ENCODE measurements around the gene PTPRT. TPM values are rescaled to one million over a fixed set of nuclear protein-coding genes. Genes with fewer than 3 reads are reported as not detected.

The PTPRT gene
- total RNA-seq, 3 donors from 2014 or later: 0.32 to 6.3 (median 4.9) TPM

GRCh38 chr20:42043921-42044320 lies 1145.8 kb downstream of the PTPRT start:
- Histone ChIP-seq H3K36me3 (no peaks in the 10 kb centered on the region), H3K27me3 (no peaks in the 10 kb centered on the region), H3K4me1 (no peaks in the 10 kb centered on the region), H3K27ac (no peak overlapping the region), H3K9me3 (no peaks in the 10 kb centered on the region), H3K4me3 (no peak overlapping the region)
- DNase-seq (ENCODE audit: low spot score in 2 of 2): no peak
- TF ChIP-seq POLR2AphosphoS5 (IDR thresholded peaks at IDR 0.05): no peak
- no peak for TF ChIP-seq CTCF (IDR thresholded peaks at IDR 0.05)
- no peak for TF ChIP-seq POLR2A (IDR thresholded peaks at IDR 0.05)
- intact Hi-C loops (cut with DNase I; ENCODE audit: low total_unique reads): no loop called here

DNA sequence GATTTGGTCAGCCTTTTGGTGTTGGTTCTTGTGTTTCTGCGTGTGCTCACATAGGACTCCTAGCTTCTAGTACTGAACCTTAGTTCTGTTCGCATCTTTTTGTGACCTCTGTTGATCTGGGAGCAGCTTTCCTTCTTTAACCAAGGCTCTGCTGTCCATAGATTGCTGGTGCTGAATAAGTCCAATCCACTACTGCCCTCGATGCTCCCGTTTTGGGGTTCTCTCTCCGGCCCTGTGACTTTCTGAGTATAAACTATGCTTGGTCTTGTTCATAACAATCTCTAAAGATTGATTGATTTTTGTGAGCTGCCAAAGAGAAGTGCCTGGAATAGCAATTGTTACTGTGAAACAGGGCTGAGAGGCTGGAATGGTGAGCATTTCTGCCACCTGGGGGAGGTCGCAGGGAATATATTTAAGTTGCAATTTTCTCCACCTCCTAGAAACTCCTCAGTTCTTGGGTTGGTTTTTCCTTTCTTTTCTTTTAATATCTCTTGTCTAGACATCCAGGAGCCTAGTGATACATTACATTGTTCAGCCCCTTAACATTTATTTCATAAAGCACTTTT lies 1148.6 kb downstream of the PTPRT start:
- intact Hi-C loops (cut with DNase I; ENCODE audit: low total_unique reads): no loop called here
- DNase-seq (ENCODE audit: low spot score in 2 of 2): no peak
- no peak overlapping the region for H3K27ac ChIP-seq

DNA sequence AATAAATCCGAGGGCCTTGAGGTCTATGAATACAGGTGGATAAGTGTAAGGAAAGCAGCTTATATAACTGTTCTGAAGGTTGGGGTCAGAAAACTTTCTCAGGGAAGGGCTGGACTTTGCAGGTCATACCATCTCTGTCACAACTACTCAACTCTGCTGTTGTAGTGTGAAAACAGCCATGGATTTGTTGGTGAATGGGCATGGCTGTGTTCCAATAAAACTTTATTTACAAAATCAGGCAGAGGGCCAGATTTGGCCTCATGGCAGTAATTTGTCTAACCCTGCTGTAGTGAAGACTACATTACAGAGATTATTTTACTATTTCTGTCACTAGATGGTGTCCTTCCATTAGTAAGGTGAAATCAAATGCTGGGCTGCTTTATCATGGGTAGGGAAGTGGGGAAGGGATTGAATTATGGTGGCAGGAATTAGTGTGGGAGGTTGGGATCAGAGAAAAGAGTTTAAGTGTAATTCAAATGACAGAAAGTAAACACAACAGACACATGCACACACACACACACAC lies 1161.9 kb downstream of the PTPRT start:
- no peaks in the 10 kb centered on the region for H3K36me3 ChIP-seq
- H3K4me3 ChIP-seq: no peak overlapping the region
- no peak for TF ChIP-seq POLR2A (IDR thresholded peaks at IDR 0.05)
- no peak for TF ChIP-seq CTCF (IDR thresholded peaks at IDR 0.05)
- TF ChIP-seq POLR2AphosphoS5 (IDR thresholded peaks at IDR 0.05): no peak
- H3K27ac ChIP-seq: no peak overlapping the region
- intact Hi-C loops (cut with DNase I; ENCODE audit: low total_unique reads): no loop called here
- no peaks in the 10 kb centered on the region for H3K9me3 ChIP-seq
- H3K27me3 ChIP-seq: peaks cover 0 to 7% of the 10 kb centered on the region in 2 donors
- no peaks in the 10 kb centered on the region for H3K4me1 ChIP-seq
- no peak for DNase-seq (ENCODE audit: low spot score in 2 of 2)

More for the DNA sequence above, 1148.6 kb downstream of the PTPRT start:
- Histone ChIP-seq H3K36me3 (no peaks in the 10 kb centered on the region), H3K27me3 (no peaks in the 10 kb centered on the region), H3K9me3 (no peaks in the 10 kb centered on the region), H3K4me1 (no peaks in the 10 kb centered on the region), H3K4me3 (no peak overlapping the region)
- TF ChIP-seq POLR2A (IDR thresholded peaks at IDR 0.05) (no peak), POLR2AphosphoS5 (IDR thresholded peaks at IDR 0.05) (no peak), CTCF (IDR thresholded peaks at IDR 0.05) (no peak)

DNA sequence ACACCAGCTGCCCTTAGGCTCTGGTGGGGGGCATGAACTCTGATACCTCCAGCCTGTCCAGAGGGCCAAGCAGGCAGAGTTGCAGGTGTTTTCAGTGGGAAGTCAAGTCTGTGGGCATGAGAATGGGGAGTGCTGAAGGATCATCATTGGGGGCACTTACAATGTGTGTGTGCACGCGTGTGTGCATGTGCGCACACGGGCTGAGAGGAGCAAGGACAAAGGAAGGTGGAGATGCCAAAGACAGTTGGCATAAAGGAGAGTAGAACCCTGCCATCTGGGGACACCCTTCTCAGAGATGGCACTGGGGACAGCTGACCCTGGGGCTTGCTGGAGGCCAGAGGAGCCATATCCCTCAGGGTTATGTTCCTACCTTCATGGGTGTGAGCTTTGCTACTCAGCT lies 1163.1 kb downstream of the PTPRT start:
- no peak overlapping the region for H3K4me3 ChIP-seq
- no peak for DNase-seq (ENCODE audit: low spot score in 2 of 2)
- no peak for TF ChIP-seq CTCF (IDR thresholded peaks at IDR 0.05)
- TF ChIP-seq POLR2A (IDR thresholded peaks at IDR 0.05): no peak
- TF ChIP-seq POLR2AphosphoS5 (IDR thresholded peaks at IDR 0.05): no peak
- peaks cover 0 to 7% of the 10 kb centered on the region in 2 donors for H3K27me3 ChIP-seq
- no peak overlapping the region for H3K27ac ChIP-seq
- intact Hi-C loops (cut with DNase I; ENCODE audit: low total_unique reads): no loop called here
- no peaks in the 10 kb centered on the region for H3K4me1 ChIP-seq
- no peaks in the 10 kb centered on the region for H3K36me3 ChIP-seq
- H3K9me3 ChIP-seq: no peaks in the 10 kb centered on the region

GRCh38 chr20:42024653-42025052 lies 1165.1 kb downstream of the PTPRT start:
- TF ChIP-seq POLR2A (IDR thresholded peaks at IDR 0.05): no peak
- TF ChIP-seq CTCF (IDR thresholded peaks at IDR 0.05): no peak
- TF ChIP-seq POLR2AphosphoS5 (IDR thresholded peaks at IDR 0.05): no peak
- intact Hi-C loops (cut with DNase I; ENCODE audit: low total_unique reads): no loop called here
- H3K9me3 ChIP-seq: no peaks in the 10 kb centered on the region
- no peak overlapping the region for H3K4me3 ChIP-seq
- H3K4me1 ChIP-seq: no peaks in the 10 kb centered on the region
- no peak for DNase-seq (ENCODE audit: low spot score in 2 of 2)
- peaks cover 0 to 7% of the 10 kb centered on the region in 2 donors for H3K27me3 ChIP-seq
- H3K36me3 ChIP-seq: no peaks in the 10 kb centered on the region
- no peak overlapping the region for H3K27ac ChIP-seq

Data from breast epithelium (tissue), 4 donors.